Right lobe of liver (tissue), 4 donors: ENCODE results near the gene BRD1.

Experiments used
- CTCF ChIP-seq, 4 donors: fragments of 200-600 bp in 3 of 4; fragments of 450-650 bp in 1 of 4; IDR thresholded peaks; one replicate each; pipeline versions ENCODE4 v1.5.1 to v1.8.0; 2016 to 2022; ENCODE audit warnings: antibody characterized with exemption in 4 of 4, mild to moderate bottlenecking in 2 of 4
- POLR2A ChIP-seq: fragments of 450-650 bp; IDR thresholded peaks from one replicate; pipeline ENCODE4 v1.6.1; 2017; ENCODE audit warnings: antibody characterized with exemption, mild to moderate bottlenecking
- donor health status: DM: no; HTN: no; CAD: no.
- donor health status: DM: no; HTN: no; CAD: no.
- donor health status: DM: no; HTN: yes; CAD: no.

GRCh38 chr22:49756201-49756600, 71.5 kb downstream of the BRD1 start:
- TF ChIP-seq CTCF (IDR thresholded peaks at IDR 0.05): no peak
- no peak for TF ChIP-seq POLR2A
